ENCODE data around the gene SF3A2. TPM values are rescaled to one million over a fixed set of nuclear protein-coding genes. Genes with fewer than 3 reads are reported as not detected.

Gene SF3A2
- total and polyA plus RNA-seq, 7 donors = 16.9 to 61.3 (median 26.4) TPM

GRCh38 chr19:2255982-2256685, 19.5 kb downstream of the SF3A2 start, which contains the start of gene JSRP1:
JSRP1 (minus strand) TSS chr19:2256417; CDS start chr19:2255314, 1,103 bp downstream.
- WGBS, 2 donors = 61 to 74% methylated on average over 24 of the region's 24 CpGs
- H3K36me3 ChIP-seq = no peaks in the 10 kb centered on the region
- no peak for TF ChIP-seq POLR2A (IDR thresholded peaks at IDR 0.05)
- TF ChIP-seq POLR2AphosphoS5 (IDR thresholded peaks at IDR 0.05) = no peak
- TF ChIP-seq EP300 (IDR thresholded peaks at IDR 0.05) = no peak
- TF ChIP-seq CTCF (IDR thresholded peaks at IDR 0.05) = no peak
- H3K4me1 ChIP-seq = peaks cover 0 to 28% (median 26%) of the 10 kb centered on the region in 4 donors
- H3K27me3 ChIP-seq = peaks cover 29 to 32% (median 32%) of the 10 kb centered on the region in 3 donors
- H3K4me3 ChIP-seq = no peak within 1 kb of the TSS
- no peak within 1 kb of the TSS for H3K27ac ChIP-seq
- intact Hi-C loops (cut with DNase I) = no loop called here
- no peak for DNase-seq
- H3K9me3 ChIP-seq = no peaks in the 10 kb centered on the region

- DNase-seq = no peak
- Histone ChIP-seq H3K9me3 (no peaks in the 10 kb centered on the region), H3K27ac (no peak overlapping the region), H3K4me1 (no peaks in the 10 kb centered on the region), H3K4me3 (no peak overlapping the region), H3K36me3 (no peaks in the 10 kb centered on the region), H3K27me3 (peaks cover 0 to under 1% (median 0%) of the 10 kb centered on the region in 3 donors)
- intact Hi-C loops (cut with DNase I) = no loop called here
- WGBS, 2 donors = 86 to 88% methylated on average over 5 of the region's 5 CpGs
- TF ChIP-seq POLR2A (IDR thresholded peaks at IDR 0.05) = no peak
- no peak for TF ChIP-seq CTCF (IDR thresholded peaks at IDR 0.05)
- TF ChIP-seq POLR2AphosphoS5 (IDR thresholded peaks at IDR 0.05) = no peak
- no peak for TF ChIP-seq EP300 (IDR thresholded peaks at IDR 0.05)
These were observed 22.7 kb downstream of the SF3A2 start for GRCh38 chr19:2259336-2259735.

- 20 to 57% methylated on average over 11 of the region's 11 CpGs for WGBS, 2 donors
- no peak for TF ChIP-seq POLR2AphosphoS5 (IDR thresholded peaks at IDR 0.05)
These were observed 23.7 kb downstream of the SF3A2 start for GRCh38 chr19:2260341-2260805.

GRCh38 chr19:2261438-2262172, 25.0 kb downstream of the SF3A2 start:
- Histone ChIP-seq H3K4me1 (peaks cover 0 to 8% (median 5%) of the 10 kb centered on the region in 4 donors), H3K9me3 (no peaks in the 10 kb centered on the region), H3K27me3 (no peaks in the 10 kb centered on the region), H3K27ac (no peak overlapping the region), H3K4me3 (no peak overlapping the region), H3K36me3 (no peaks in the 10 kb centered on the region)
- TF ChIP-seq POLR2AphosphoS5 (IDR thresholded peaks at IDR 0.05) (no peak), CTCF (IDR thresholded peaks at IDR 0.05) (peak in 2 of 4 experiments; percentile 28)
- intact Hi-C loops (cut with DNase I) = no loop called here
- WGBS, 2 donors = 70 to 72% methylated on average over 7 of the region's 7 CpGs
- DNase-seq = no peak

More at GRCh38 chr19:2260341-2260805, 23.7 kb downstream of the SF3A2 start:
- Histone ChIP-seq H3K4me1 (no peaks in the 10 kb centered on the region), H3K9me3 (no peaks in the 10 kb centered on the region), H3K36me3 (no peaks in the 10 kb centered on the region), H3K4me3 (no peak overlapping the region), H3K27ac (no peak overlapping the region), H3K27me3 (no peaks in the 10 kb centered on the region)
- intact Hi-C loops (cut with DNase I) = no loop called here
- no peak for DNase-seq

Data from sigmoid colon (tissue), 7 donors.